ENCODE measurements around the gene LBR.

GRCh38 chr1:225354906-225355305 is 72.9 kb downstream of the LBR start:
- TF ChIP-seq POLR2A (IDR thresholded peaks at IDR 0.05; ENCODE audit: low read length) (no peak), GATA1 (IDR thresholded peaks at IDR 0.05; ENCODE audit: low read depth, low read length) (no peak)

All from erythroblast (primary cell).